ENCODE results near the gene STARD13. TPM values are rescaled to one million over a fixed set of nuclear protein-coding genes. Genes with fewer than 3 reads are reported as not detected.

Gene STARD13
- total RNA-seq, 1 experiment from 2014 or later, result 4.1 TPM

DNA sequence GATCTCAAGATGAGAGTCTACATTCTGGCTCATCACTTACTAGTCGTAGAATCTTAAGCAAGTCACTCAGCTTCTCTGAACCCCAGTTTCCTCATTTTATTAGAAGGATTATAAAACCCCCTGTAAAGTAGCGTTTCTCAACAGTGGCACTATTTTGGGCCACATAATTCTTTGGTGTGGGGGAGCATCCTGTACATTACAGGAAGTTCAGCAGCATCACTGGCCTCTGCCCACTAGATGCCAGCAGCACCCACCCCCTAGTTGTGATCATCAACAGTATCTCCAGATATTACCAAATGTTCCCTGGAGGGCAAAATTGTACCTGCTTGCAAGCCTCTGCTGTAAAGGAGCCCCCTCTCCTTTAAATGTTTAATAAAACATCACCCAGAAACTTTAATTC is 22.6 kb downstream of the STARD13 start (continued):
- TF ChIP-seq, protein P1, sequence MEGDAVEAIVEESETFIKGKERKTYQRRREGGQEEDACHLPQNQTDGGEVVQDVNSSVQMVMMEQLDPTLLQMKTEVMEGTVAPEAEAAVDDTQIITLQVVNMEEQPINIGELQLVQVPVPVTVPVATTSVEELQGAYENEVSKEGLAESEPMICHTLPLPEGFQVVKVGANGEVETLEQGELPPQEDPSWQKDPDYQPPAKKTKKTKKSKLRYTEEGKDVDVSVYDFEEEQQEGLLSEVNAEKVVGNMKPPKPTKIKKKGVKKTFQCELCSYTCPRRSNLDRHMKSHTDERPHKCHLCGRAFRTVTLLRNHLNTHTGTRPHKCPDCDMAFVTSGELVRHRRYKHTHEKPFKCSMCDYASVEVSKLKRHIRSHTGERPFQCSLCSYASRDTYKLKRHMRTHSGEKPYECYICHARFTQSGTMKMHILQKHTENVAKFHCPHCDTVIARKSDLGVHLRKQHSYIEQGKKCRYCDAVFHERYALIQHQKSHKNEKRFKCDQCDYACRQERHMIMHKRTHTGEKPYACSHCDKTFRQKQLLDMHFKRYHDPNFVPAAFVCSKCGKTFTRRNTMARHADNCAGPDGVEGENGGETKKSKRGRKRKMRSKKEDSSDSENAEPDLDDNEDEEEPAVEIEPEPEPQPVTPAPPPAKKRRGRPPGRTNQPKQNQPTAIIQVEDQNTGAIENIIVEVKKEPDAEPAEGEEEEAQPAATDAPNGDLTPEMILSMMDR (IDR thresholded peaks at IDR 0.05 in 2 of 3, conservative IDR thresholded peaks at IDR 0.05 in 1 of 3; ENCODE audit: borderline replicate concordance in 1 of 3, insufficient read depth in 1 of 3, low read depth in 2 of 3, low read length in 2 of 3), result peak in 1 of 3 experiments; percentile 34; a peak in 1 of 6 replicates
- TF ChIP-seq POLR2A (IDR thresholded peaks at IDR 0.05; ENCODE audit: borderline replicate concordance, extremely low read depth, insufficient read depth, insufficient read length) (no peak), RAD21 (IDR thresholded peaks at IDR 0.05; ENCODE audit: low read depth) (peak; percentile 7; the same call in 1 of the 2 replicates), EGR1 (IDR thresholded peaks at IDR 0.05; ENCODE audit: low read depth) (no peak), EZH2 (IDR thresholded peaks at IDR 0.05) (no peak), CBX3 (IDR thresholded peaks at IDR 0.05; ENCODE audit: low read depth) (no peak), ZNF274 (IDR thresholded peaks at IDR 0.05; ENCODE audit: low read depth, low read length) (no peak)
- TF ChIP-seq, protein P2, sequence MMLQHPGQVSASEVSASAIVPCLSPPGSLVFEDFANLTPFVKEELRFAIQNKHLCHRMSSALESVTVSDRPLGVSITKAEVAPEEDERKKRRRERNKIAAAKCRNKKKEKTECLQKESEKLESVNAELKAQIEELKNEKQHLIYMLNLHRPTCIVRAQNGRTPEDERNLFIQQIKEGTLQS (IDR thresholded peaks at IDR 0.05), result no peak

DNA sequence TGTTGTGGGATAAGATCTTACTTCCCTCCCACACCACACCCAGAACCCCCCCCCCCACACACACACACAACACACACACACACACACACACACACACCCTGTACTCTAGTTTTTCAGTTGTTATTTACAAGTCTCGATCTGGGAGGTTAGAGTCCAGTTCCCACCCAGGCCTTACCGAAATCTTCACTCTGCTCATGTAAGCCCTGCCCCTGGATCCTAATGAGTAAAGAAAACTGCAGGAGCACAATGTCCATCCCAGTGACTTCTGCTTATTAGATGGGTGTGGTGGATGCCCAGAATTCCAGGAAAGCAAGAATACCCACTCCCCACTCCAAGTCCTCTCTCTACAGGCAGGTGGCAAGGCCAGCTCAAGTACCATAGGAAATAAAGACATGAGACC is 23.0 kb downstream of the STARD13 start:
- no peaks in the 10 kb centered on the region for H3K9me2 ChIP-seq (ENCODE audit: insufficient read depth)
- BruUV-seq (replicated peaks), result no TSS peak
- H3K4me2 ChIP-seq (ENCODE audit: low read length), result peak overlapping the region; percentile 61
- no peaks in the 10 kb centered on the region for H3K27me3 ChIP-seq (ENCODE audit: insufficient read depth, low read length)
- H3K9ac ChIP-seq (ENCODE audit: low read length), result no peak overlapping the region
- no peaks in the 10 kb centered on the region for H4K20me1 ChIP-seq (ENCODE audit: insufficient read depth)
- ATAC-seq (no peak), DNase-seq (ENCODE audit: low read depth, low spot score) (no peak)
- intact Hi-C loops (cut with micrococcal nuclease), result no loop called here
- ChIA-PET RAD21 (ENCODE audit: low non-redundant PET in 1 of 2, low total read pairs in 2 of 2, uncharacterized antibody in 2 of 2, unreplicated experiment in 2 of 2) (no interaction called here), CTCF (no interaction called here), POLR2A (no interaction called here)
- H3K79me2 ChIP-seq (ENCODE audit: insufficient read depth, low read length), result no peaks in the 10 kb centered on the region
- H2AFZ ChIP-seq (ENCODE audit: low read depth, low read length, poor library complexity, severe bottlenecking), result no peak overlapping the region
- TF ChIP-seq FOSL1 (IDR thresholded peaks at IDR 0.05; ENCODE audit: low read depth) (no peak), RAD21 (IDR thresholded peaks at IDR 0.05; ENCODE audit: low read depth) (no peak), EZH2phosphoT487 (IDR thresholded peaks at IDR 0.05; ENCODE audit: borderline replicate concordance) (no peak), EZH2 (IDR thresholded peaks at IDR 0.05) (no peak), SP1 (IDR thresholded peaks at IDR 0.05; ENCODE audit: low read depth) (no peak), ELF1 (IDR thresholded peaks at IDR 0.05; ENCODE audit: borderline replicate concordance, low read depth) (no peak), JUND (IDR thresholded peaks at IDR 0.05) (no peak), POLR2AphosphoS5 (IDR thresholded peaks at IDR 0.05; ENCODE audit: low read depth, low read length) (no peak), YY1 (IDR thresholded peaks at IDR 0.05; ENCODE audit: extremely low read depth, insufficient replicate concordance, low read depth, low read length) (no peak), EGR1 (IDR thresholded peaks at IDR 0.05; ENCODE audit: low read depth) (no peak), POLR2A (IDR thresholded peaks at IDR 0.05; ENCODE audit: borderline replicate concordance, extremely low read depth, insufficient read depth, insufficient read length) (no peak)
- TF ChIP-seq, protein P3, sequence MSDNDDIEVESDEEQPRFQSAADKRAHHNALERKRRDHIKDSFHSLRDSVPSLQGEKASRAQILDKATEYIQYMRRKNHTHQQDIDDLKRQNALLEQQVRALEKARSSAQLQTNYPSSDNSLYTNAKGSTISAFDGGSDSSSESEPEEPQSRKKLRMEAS (IDR thresholded peaks at IDR 0.05), result no peak
- TF ChIP-seq, protein P2 (IDR thresholded peaks at IDR 0.05), result no peak
- TF ChIP-seq, protein P1 (IDR thresholded peaks at IDR 0.05 in 2 of 3, conservative IDR thresholded peaks at IDR 0.05 in 1 of 3; ENCODE audit: borderline replicate concordance in 1 of 3, insufficient read depth in 1 of 3, low read depth in 2 of 3, low read length in 2 of 3), result no peak
- no peak overlapping the region for H3K4me3 ChIP-seq (replicated peaks in 1 of 2; ENCODE audit: low read depth in 1 of 2, low read length in 2 of 2)
- peaks cover 32 to 34% of the 10 kb centered on the region in 2 experiments; a peak in 3 of 4 replicates for H3K4me1 ChIP-seq (ENCODE audit: control insufficient read depth in 1 of 2, insufficient read depth in 2 of 2, low read length in 2 of 2)
- no peaks in the 10 kb centered on the region for H3K36me3 ChIP-seq (ENCODE audit: control insufficient read depth in 1 of 2, insufficient read depth in 2 of 2, low read length in 2 of 2)
- no peaks in the 10 kb centered on the region for H3K9me3 ChIP-seq (ENCODE audit: control insufficient read depth in 1 of 2, insufficient read depth in 1 of 2, low read depth in 1 of 2, low read length in 2 of 2)
- no peak overlapping the region for H3K27ac ChIP-seq (ENCODE audit: low read depth, low read length)
